ENCODE results near the gene DOLPP1. TPM values are rescaled to one million over a fixed set of nuclear protein-coding genes. Genes with fewer than 3 reads are reported as not detected.
A peak's percentile ranks its signal among the peaks of the same experiment; 100 is the strongest.

Gene DOLPP1
- total and polyA plus RNA-seq, 2 of the 13 experiments (the other 11 are each of a cell fraction or from before 2014, with no cell fraction given): 21.0 to 34.1 TPM

DNA sequence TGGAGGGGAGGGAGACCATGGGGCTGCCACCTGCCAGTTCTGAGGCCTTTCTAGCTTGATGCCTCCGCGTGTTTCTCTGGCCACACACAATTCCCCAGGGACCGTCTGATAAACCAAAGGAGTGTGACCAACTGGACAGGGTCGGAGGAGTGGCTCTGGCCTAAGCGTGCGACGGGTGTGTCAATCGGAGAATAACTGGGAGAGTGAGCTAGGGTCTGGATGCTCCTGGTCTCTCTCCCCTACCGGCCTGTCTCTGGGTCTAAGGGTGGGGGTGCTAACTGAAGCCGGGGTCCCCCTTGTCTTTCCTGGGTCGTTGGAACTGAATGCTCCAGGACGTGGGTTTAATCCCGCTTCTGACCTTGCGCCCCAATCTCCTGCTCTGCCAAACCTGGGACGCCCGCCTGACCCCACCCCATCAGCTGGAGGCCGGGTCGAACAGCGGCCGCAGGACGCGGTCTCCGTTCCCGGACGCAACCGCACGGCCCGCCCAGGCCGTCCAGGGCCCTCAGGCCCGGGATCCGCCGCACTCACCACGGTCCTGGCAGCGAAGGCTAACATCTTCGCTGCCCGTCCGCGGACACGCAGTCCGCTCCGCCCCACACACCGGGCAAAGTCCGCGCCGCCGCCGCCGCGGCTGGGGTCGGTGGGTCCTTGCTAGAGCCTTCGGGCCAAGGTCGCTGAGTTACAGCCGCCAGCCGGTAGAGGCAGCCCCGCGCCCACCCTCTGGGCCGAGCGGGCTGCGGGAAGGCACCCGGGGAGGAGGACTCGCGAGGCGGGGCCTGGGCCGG lies 29.2 kb downstream of the DOLPP1 start (continued):
- TF ChIP-seq, protein P1, sequence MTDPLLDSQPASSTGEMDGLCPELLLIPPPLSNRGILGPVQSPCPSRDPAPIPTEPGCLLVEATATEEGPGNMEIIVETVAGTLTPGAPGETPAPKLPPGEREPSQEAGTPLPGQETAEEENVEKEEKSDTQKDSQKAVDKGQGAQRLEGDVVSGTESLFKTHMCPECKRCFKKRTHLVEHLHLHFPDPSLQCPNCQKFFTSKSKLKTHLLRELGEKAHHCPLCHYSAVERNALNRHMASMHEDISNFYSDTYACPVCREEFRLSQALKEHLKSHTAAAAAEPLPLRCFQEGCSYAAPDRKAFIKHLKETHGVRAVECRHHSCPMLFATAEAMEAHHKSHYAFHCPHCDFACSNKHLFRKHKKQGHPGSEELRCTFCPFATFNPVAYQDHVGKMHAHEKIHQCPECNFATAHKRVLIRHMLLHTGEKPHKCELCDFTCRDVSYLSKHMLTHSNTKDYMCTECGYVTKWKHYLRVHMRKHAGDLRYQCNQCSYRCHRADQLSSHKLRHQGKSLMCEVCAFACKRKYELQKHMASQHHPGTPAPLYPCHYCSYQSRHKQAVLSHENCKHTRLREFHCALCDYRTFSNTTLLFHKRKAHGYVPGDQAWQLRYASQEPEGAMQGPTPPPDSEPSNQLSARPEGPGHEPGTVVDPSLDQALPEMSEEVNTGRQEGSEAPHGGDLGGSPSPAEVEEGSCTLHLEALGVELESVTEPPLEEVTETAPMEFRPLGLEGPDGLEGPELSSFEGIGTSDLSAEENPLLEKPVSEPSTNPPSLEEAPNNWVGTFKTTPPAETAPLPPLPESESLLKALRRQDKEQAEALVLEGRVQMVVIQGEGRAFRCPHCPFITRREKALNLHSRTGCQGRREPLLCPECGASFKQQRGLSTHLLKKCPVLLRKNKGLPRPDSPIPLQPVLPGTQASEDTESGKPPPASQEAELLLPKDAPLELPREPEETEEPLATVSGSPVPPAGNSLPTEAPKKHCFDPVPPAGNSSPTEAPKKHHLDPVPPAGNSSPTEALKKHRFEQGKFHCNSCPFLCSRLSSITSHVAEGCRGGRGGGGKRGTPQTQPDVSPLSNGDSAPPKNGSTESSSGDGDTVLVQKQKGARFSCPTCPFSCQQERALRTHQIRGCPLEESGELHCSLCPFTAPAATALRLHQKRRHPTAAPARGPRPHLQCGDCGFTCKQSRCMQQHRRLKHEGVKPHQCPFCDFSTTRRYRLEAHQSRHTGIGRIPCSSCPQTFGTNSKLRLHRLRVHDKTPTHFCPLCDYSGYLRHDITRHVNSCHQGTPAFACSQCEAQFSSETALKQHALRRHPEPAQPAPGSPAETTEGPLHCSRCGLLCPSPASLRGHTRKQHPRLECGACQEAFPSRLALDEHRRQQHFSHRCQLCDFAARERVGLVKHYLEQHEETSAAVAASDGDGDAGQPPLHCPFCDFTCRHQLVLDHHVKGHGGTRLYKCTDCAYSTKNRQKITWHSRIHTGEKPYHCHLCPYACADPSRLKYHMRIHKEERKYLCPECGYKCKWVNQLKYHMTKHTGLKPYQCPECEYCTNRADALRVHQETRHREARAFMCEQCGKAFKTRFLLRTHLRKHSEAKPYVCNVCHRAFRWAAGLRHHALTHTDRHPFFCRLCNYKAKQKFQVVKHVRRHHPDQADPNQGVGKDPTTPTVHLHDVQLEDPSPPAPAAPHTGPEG (CRISPR knock-in tag; IDR thresholded peaks at IDR 0.05): peak; percentile 4; the same call in 1 of the 2 replicates
- TF ChIP-seq ZBTB20 (CRISPR knock-in tag; IDR thresholded peaks at IDR 0.05; ENCODE audit: borderline replicate concordance, low read depth) (no peak; the same call in 1 of the 2 replicates), GATAD1 (CRISPR knock-in tag; IDR thresholded peaks at IDR 0.05) (no peak), KDM2A (CRISPR knock-in tag; IDR thresholded peaks at IDR 0.05; ENCODE audit: borderline replicate concordance, low read depth) (peak; percentile 51; the same call in 1 of the 2 replicates), ZNF136 (CRISPR knock-in tag; IDR thresholded peaks at IDR 0.05; ENCODE audit: low read depth) (no peak; the same call in 1 of the 2 replicates), ZBTB38 (CRISPR knock-in tag; IDR thresholded peaks at IDR 0.05) (no peak), POGZ (CRISPR knock-in tag; IDR thresholded peaks at IDR 0.05) (peak; percentile 56), EEA1 (CRISPR knock-in tag; IDR thresholded peaks at IDR 0.05; ENCODE audit: borderline replicate concordance) (no peak), ZC3H4 (CRISPR knock-in tag; IDR thresholded peaks at IDR 0.05; ENCODE audit: borderline replicate concordance) (no peak), BHLHE40 (IDR thresholded peaks at IDR 0.05; ENCODE audit: low read length) (no peak), MTF1 (CRISPR knock-in tag; IDR thresholded peaks at IDR 0.05) (no peak), ZFP82 (CRISPR knock-in tag; IDR thresholded peaks at IDR 0.05; ENCODE audit: borderline replicate concordance) (no peak; the same call in 1 of the 2 replicates), TP53 (CRISPR knock-in tag; conservative IDR thresholded peaks at IDR 0.05) (no peak), HOXD1 (CRISPR knock-in tag; IDR thresholded peaks at IDR 0.05) (peak; percentile 20), ZNF260 (CRISPR knock-in tag; IDR thresholded peaks at IDR 0.05; ENCODE audit: borderline replicate concordance, low read depth) (no peak), ZNF607 (CRISPR knock-in tag; IDR thresholded peaks at IDR 0.05; ENCODE audit: borderline replicate concordance) (peak; percentile 45; the same call in 1 of the 2 replicates)
- TF ChIP-seq, protein P2, sequence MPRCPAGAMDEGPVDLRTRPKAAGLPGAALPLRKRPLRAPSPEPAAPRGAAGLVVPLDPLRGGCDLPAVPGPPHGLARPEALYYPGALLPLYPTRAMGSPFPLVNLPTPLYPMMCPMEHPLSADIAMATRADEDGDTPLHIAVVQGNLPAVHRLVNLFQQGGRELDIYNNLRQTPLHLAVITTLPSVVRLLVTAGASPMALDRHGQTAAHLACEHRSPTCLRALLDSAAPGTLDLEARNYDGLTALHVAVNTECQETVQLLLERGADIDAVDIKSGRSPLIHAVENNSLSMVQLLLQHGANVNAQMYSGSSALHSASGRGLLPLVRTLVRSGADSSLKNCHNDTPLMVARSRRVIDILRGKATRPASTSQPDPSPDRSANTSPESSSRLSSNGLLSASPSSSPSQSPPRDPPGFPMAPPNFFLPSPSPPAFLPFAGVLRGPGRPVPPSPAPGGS (CRISPR knock-in tag; IDR thresholded peaks at IDR 0.05): no peak; the same call in 1 of the 2 replicates
- TF ChIP-seq, protein P3, sequence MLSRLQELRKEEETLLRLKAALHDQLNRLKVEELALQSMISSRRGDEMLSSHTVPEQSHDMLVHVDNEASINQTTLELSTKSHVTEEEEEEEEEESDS (CRISPR knock-in tag; IDR thresholded peaks at IDR 0.05; ENCODE audit: borderline replicate concordance): no peak
- TF ChIP-seq, protein P4, sequence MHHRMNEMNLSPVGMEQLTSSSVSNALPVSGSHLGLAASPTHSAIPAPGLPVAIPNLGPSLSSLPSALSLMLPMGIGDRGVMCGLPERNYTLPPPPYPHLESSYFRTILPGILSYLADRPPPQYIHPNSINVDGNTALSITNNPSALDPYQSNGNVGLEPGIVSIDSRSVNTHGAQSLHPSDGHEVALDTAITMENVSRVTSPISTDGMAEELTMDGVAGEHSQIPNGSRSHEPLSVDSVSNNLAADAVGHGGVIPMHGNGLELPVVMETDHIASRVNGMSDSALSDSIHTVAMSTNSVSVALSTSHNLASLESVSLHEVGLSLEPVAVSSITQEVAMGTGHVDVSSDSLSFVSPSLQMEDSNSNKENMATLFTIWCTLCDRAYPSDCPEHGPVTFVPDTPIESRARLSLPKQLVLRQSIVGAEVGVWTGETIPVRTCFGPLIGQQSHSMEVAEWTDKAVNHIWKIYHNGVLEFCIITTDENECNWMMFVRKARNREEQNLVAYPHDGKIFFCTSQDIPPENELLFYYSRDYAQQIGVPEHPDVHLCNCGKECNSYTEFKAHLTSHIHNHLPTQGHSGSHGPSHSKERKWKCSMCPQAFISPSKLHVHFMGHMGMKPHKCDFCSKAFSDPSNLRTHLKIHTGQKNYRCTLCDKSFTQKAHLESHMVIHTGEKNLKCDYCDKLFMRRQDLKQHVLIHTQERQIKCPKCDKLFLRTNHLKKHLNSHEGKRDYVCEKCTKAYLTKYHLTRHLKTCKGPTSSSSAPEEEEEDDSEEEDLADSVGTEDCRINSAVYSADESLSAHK (CRISPR knock-in tag; IDR thresholded peaks at IDR 0.05; ENCODE audit: borderline replicate concordance): no peak

Data from HepG2 (cell line).